K562 (cell line): Measurements from ENCODE around the gene MSH4. TPM values are rescaled to one million over a fixed set of nuclear protein-coding genes. Genes with fewer than 3 reads are reported as not detected.

Experiments
- HDAC1 ChIP-seq, 2 experiments: fragments of 450-650 bp; IDR thresholded peaks; 2 replicates each; pipeline ENCODE4 v1.6.1; 2016 to 2017; ENCODE audit warnings: inconsistent platforms in 1 of 2, mild to moderate bottlenecking in 1 of 2, moderate library complexity in 1 of 2
- HOMEZ ChIP-seq: fragments of 250-450 bp; sonication (Bioruptor Pico); IDR thresholded peaks from 2 replicates; pipeline ENCODE4 v1.4.0; 2020; ENCODE audit warnings: mild to moderate bottlenecking, moderate library complexity
- PRDM10 ChIP-seq: fragments of 450-650 bp; IDR thresholded peaks from 2 replicates; pipeline ENCODE4 v1.6.1; 2018; ENCODE audit not compliant: partially characterized antibody
- SP1 ChIP-seq: sonication (generic); formaldehyde crosslinking; IDR thresholded peaks from 2 replicates; pipeline ENCODE4 v1.8.1; 2022; ENCODE audit warnings: mild to moderate bottlenecking, missing genetic modification reagents
- SREBF2 ChIP-seq: sonication (generic); formaldehyde crosslinking; IDR thresholded peaks from 2 replicates; pipeline ENCODE4 v1.4.0; 2020; ENCODE audit warnings: mild to moderate bottlenecking, missing genetic modification reagents
- TOE1 ChIP-seq, 2 experiments: fragments of 450-650 bp in 1 of 2; sonication (generic) in 1 of 2; formaldehyde crosslinking in 1 of 2; IDR thresholded peaks; 2 replicates each; pipeline versions ENCODE4 v1.7.1 to v1.8.0; 2016 to 2022; ENCODE audit warnings: borderline replicate concordance in 2 of 2, mild to moderate bottlenecking in 2 of 2, antibody characterized with exemption in 1 of 2, inconsistent platforms in 1 of 2, low read depth in 1 of 2, missing genetic modification reagents in 1 of 2, moderate library complexity in 1 of 2
- ZNF12 ChIP-seq: sonication (generic); formaldehyde crosslinking; IDR thresholded peaks from 2 replicates; pipeline ENCODE4 v1.4.0; 2020; ENCODE audit warnings: mild to moderate bottlenecking, missing genetic modification reagents
- ZNF717 ChIP-seq: fragments of 250-450 bp; sonication (Bioruptor Pico); IDR thresholded peaks from 2 replicates; pipeline ENCODE4 v1.5.0; 2021
- polyA plus RNA-seq, 8 experiments: library from polyadenylated mRNA; depleted of rRNA in 4 of 8; stranded (reverse) in 5 of 8; unstranded in 3 of 8; fragments of >200 nt; fragmentation: Nextera tagmentation in 2 of 8; fragmentation: Illumina TruSeq in 1 of 8; extraction: Ambion mirVana in 2 of 8; extraction: Trizol in 1 of 8; gene quantifications; 2 replicates each; pipeline versions ENCODE4 v1.2.1 to v1.2.3, GENCODE V29; 2011 to 2014; ENCODE audit warnings: inconsistent platforms in 1 of 8, missing spikeins in 1 of 8
- total RNA-seq, 7 experiments: library from RNA; depleted of rRNA in 6 of 7; stranded (reverse); fragments of >200 nt in 6 of 7; fragmentation: Illumina TruSeq in 2 of 7; extraction: Trizol in 2 of 7; gene quantifications; 2 replicates each; pipeline versions ENCODE4 v1.2.1 to v1.2.3, GENCODE V29; 2011 to 2021; ENCODE audit warnings: low replicate concordance in 1 of 7

MSH4 gene
- total and polyA plus RNA-seq, 9 of the 15 experiments (the other 6 are each of a cell fraction or from before 2014, with no cell fraction given): 0.04 to 0.18 (median 0.12) TPM; not detected in 4

DNA sequence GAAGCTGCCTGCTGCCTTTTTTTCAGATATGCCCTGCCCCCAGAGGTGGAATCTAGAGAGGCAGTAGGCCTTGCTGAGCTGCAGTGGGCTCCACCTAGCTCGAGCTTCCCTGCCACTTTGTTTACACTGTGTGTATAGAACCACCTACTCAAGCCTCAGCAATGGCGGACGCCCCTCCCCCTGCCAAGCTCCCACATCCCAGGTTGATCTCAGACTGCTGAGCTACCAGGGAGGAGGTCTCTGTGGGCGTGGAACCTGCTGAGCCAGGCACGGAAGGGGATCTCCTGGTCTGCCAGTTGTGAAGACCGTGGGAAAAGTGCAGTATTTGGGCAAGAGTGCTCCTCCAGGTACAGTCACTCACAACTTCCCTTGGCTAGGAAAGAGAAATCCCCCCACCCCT is 65.1 kb downstream of the MSH4 start (continued):
- TF ChIP-seq HOMEZ (CRISPR knock-in tag) (no peak), SREBF2 (CRISPR knock-in tag) (no peak), PRDM10 (no peak), HDAC1 (IDR thresholded peaks at IDR 0.05) (no peak), ZNF12 (no peak), TOE1 (IDR thresholded peaks at IDR 0.05; ENCODE audit: borderline replicate concordance) (no peak), TOE1 (CRISPR knock-in tag; IDR thresholded peaks at IDR 0.05; ENCODE audit: borderline replicate concordance, low read depth) (no peak), ZNF717 (no peak), SP1 (no peak)
- TF ChIP-seq, all 486 proteins: peak for 0
